Caco-2 (cell line): ENCODE data around the gene ST6GALNAC5. TPM values are rescaled to one million over a fixed set of nuclear protein-coding genes. Genes with fewer than 3 reads are reported as not detected.

Source experiments
- BruUV-seq: library from RNA; stranded (reverse); fragments of 400-500 nt; replicated peaks from 2 replicates; lab custom pipeline; 2021; lab: Mats Ljungman, UMichigan
- CTCF ChIA-PET: fragments of 300-600 bp; sonication (Branson Sonifier 250); formaldehyde crosslinking; loops from one replicate; lab custom pipeline; 2022; ENCODE audit warnings: antibody characterized with exemption; lab: Charles Lee
- POLR2A ChIA-PET: fragments of 300-600 bp; sonication (Branson Sonifier 250); formaldehyde crosslinking; loops from one replicate; lab custom pipeline; 2022; ENCODE audit warnings: antibody characterized with exemption; lab: Charles Lee
- DNase-seq, 2 experiments: peaks; one replicate each; pipeline versions ENCODE4 v3.0.0 to v3.0.0-alpha.2; 2020 to 2022
- H3K27me3 ChIP-seq: replicated peaks from 2 replicates; pipeline ENCODE4 v1.6.0; 2011; ENCODE audit warnings: low read length; ENCODE audit not compliant: control insufficient read depth, insufficient read depth
- H3K36me3 ChIP-seq: 2 replicates; pipeline ENCODE4 v1.5.1; 2011; ENCODE audit warnings: low read length; ENCODE audit not compliant: control insufficient read depth, insufficient read depth
- H3K4me1 ChIP-seq: fragments of 250-450 bp; sonication (Bioruptor Pico); 2 replicates; pipeline ENCODE4 v1.5.1; 2020; ENCODE audit warnings: mild to moderate bottlenecking
- H3K4me3 ChIP-seq: 2 replicates; pipeline ENCODE4 v1.5.1; 2011; ENCODE audit warnings: low read depth, mild to moderate bottlenecking, control low read depth, low read length
- H3K9me3 ChIP-seq: fragments of 250-450 bp; sonication (Bioruptor Pico); 2 replicates; pipeline ENCODE4 v1.5.1; 2020; ENCODE audit warnings: mild to moderate bottlenecking, moderate library complexity
- H3K27ac Mint-ChIP-seq: one replicate; pipeline ENCODE4 v1.8.0; 2022; ENCODE audit warnings: mixed read lengths; ENCODE audit not compliant: unreplicated experiment
- H3K27me3 Mint-ChIP-seq: one replicate; pipeline ENCODE4 v1.8.0; 2022; ENCODE audit warnings: mixed read lengths; ENCODE audit not compliant: insufficient read depth, unreplicated experiment
- H3K36me3 Mint-ChIP-seq: one replicate; pipeline ENCODE4 v1.8.0; 2022; ENCODE audit warnings: mild to moderate bottlenecking, mixed read lengths; ENCODE audit not compliant: insufficient read depth, unreplicated experiment
- H3K4me1 Mint-ChIP-seq: one replicate; pipeline ENCODE4 v1.8.0; 2022; ENCODE audit warnings: low read depth, mixed read lengths; ENCODE audit not compliant: unreplicated experiment
- H3K4me3 Mint-ChIP-seq: one replicate; pipeline ENCODE4 v1.8.0; 2022; ENCODE audit warnings: mild to moderate bottlenecking, moderate library complexity, mixed read lengths; ENCODE audit not compliant: unreplicated experiment
- H3K9me3 Mint-ChIP-seq: one replicate; pipeline ENCODE4 v1.8.0; 2022; ENCODE audit warnings: mixed read lengths; ENCODE audit not compliant: unreplicated experiment
- intact Hi-C: fragments of 100-400 bp; cut with micrococcal nuclease; formaldehyde crosslinking; loops from one replicate; pipeline ENCODE4 v1.10.0; 2022; ENCODE audit not compliant: unreplicated experiment
- total RNA-seq: library from RNA; stranded (reverse); gene quantifications from 2 replicates; pipeline ENCODE4 v1.2.3, GENCODE V29; 2022
- TF ChIP-seq, protein P1 (sequence below), 2 experiments: fragments of 200-600 bp in 1 of 2; IDR thresholded peaks; 1 replicate in 1 of 2; 2 replicates in 1 of 2; pipeline versions ENCODE4 v1.5.1 to v1.8.0; 2011 to 2022; ENCODE audit warnings: antibody characterized with exemption in 1 of 2, control low read depth in 1 of 2, inconsistent platforms in 1 of 2, low read depth in 1 of 2, low read length in 1 of 2, mild to moderate bottlenecking in 1 of 2, moderate library complexity in 1 of 2; ENCODE audit not compliant: insufficient read depth in 1 of 2, severe bottlenecking in 1 of 2, unreplicated experiment in 1 of 2

The ST6GALNAC5 gene
- total RNA-seq, 1 experiment from 2014 or later: 0.09 TPM

DNA sequence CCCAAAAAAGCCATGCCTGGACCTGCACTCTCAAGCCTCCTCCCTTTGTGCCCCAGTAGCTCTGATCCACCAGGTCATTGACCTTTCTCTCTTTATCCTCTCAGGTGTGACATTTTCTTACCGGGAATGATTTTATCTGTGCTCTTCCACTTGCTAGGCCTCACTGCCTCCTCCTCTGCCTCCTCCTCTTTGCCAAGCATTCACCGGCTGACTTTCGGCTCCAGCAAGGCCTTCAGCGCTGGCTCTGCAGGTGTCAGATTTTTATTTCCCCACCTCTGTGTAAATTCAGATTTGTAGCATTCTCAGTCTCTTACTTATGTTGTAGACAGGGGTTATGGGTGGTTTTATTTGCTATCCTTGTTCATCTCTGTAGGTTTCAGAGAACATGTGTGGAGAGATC, 91.5 kb downstream of the ST6GALNAC5 start:
- H3K4me3 ChIP-seq: no peak overlapping the region
- Mint-ChIP-seq H3K27me3 (peaks cover 9% of the 10 kb centered on the region), H3K27ac (no peak overlapping the region), H3K4me1 (no peaks in the 10 kb centered on the region), H3K9me3 (no peaks in the 10 kb centered on the region), H3K4me3 (no peak overlapping the region), H3K36me3 (no peaks in the 10 kb centered on the region)
- TF ChIP-seq, protein P1, sequence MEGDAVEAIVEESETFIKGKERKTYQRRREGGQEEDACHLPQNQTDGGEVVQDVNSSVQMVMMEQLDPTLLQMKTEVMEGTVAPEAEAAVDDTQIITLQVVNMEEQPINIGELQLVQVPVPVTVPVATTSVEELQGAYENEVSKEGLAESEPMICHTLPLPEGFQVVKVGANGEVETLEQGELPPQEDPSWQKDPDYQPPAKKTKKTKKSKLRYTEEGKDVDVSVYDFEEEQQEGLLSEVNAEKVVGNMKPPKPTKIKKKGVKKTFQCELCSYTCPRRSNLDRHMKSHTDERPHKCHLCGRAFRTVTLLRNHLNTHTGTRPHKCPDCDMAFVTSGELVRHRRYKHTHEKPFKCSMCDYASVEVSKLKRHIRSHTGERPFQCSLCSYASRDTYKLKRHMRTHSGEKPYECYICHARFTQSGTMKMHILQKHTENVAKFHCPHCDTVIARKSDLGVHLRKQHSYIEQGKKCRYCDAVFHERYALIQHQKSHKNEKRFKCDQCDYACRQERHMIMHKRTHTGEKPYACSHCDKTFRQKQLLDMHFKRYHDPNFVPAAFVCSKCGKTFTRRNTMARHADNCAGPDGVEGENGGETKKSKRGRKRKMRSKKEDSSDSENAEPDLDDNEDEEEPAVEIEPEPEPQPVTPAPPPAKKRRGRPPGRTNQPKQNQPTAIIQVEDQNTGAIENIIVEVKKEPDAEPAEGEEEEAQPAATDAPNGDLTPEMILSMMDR (IDR thresholded peaks at IDR 0.05; ENCODE audit: insufficient read depth in 1 of 2, low read depth in 1 of 2, low read length in 1 of 2, severe bottlenecking in 1 of 2, unreplicated experiment in 1 of 2): no peak
- no peak for DNase-seq
- no peaks in the 10 kb centered on the region for H3K27me3 ChIP-seq
- intact Hi-C loops: no loop called here
- BruUV-seq: no TSS peak
- no peaks in the 10 kb centered on the region for H3K4me1 ChIP-seq
- POLR2A ChIA-PET: no interaction called here
- no peaks in the 10 kb centered on the region for H3K9me3 ChIP-seq
- CTCF ChIA-PET: no interaction called here
- H3K36me3 ChIP-seq: no peaks in the 10 kb centered on the region

DNA sequence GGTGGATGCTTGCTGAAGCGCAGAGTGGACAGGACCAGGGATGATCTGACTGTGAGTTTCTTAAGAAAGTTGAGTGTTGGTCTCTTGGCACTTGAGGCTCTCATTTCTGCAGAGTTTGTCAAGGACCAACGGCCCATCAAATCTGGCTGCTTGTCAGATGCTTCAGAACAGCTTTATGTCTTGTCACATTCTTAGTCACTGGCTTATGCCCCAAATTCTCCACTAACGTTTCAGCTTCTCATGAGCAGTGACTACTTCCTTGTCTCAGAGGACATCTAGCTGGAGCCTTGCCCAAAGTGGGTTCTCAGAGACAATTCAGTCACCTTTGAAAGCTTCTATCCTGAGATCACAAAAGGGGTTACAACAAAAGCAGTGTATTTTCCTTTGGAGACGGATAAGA, 92.3 kb downstream of the ST6GALNAC5 start:
- peaks cover 9% of the 10 kb centered on the region for H3K27me3 Mint-ChIP-seq
- H3K27ac Mint-ChIP-seq: no peak overlapping the region
- no peak overlapping the region for H3K4me3 ChIP-seq
- BruUV-seq: no TSS peak
- no peaks in the 10 kb centered on the region for H3K27me3 ChIP-seq
- H3K36me3 ChIP-seq: no peaks in the 10 kb centered on the region
- H3K9me3 ChIP-seq: no peaks in the 10 kb centered on the region
- no peak for DNase-seq
- no peak overlapping the region for H3K4me3 Mint-ChIP-seq
- H3K4me1 ChIP-seq: no peaks in the 10 kb centered on the region
- no peaks in the 10 kb centered on the region for H3K4me1 Mint-ChIP-seq
- ChIA-PET POLR2A (no interaction called here), CTCF (no interaction called here)
- TF ChIP-seq, protein P1 (IDR thresholded peaks at IDR 0.05; ENCODE audit: insufficient read depth in 1 of 2, low read depth in 1 of 2, low read length in 1 of 2, severe bottlenecking in 1 of 2, unreplicated experiment in 1 of 2): no peak
- no peaks in the 10 kb centered on the region for H3K9me3 Mint-ChIP-seq
- intact Hi-C loops: no loop called here
- H3K36me3 Mint-ChIP-seq: no peaks in the 10 kb centered on the region

DNA sequence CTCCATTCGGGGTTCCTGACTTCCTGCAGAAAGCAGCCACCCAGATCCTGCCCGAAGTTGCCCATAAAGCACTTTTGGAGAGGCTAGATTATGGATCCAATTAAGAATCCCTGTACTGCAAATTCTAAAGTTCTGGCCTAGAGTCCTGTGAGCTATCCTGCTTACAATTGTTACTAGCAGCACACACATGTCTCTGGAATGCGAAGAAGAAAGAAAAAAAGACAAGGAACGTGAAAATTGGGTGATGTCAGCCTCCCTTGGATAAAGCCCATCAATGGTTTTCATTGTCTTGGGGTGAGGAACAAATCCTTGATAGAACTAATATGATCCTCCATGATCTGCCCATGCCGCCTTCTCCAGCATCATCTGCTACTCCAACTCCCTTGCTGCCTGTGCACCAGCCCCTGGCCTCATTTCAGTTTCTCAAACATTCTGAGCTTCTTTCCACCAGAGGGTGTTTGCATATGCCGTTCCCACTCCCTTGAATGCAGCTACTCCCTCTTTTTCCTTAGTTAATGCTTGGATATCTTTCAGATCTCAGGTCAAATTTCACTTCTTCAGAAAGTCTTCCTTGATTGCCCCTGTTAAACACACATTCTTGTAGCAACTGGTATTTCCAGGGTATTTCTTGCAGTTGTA, 94.0 kb downstream of the ST6GALNAC5 start:
- Histone ChIP-seq H3K36me3 (no peaks in the 10 kb centered on the region), H3K9me3 (no peaks in the 10 kb centered on the region), H3K4me1 (no peaks in the 10 kb centered on the region), H3K27me3 (no peaks in the 10 kb centered on the region), H3K4me3 (no peak overlapping the region)
- no peak overlapping the region for H3K4me3 Mint-ChIP-seq
- H3K36me3 Mint-ChIP-seq: no peaks in the 10 kb centered on the region
- intact Hi-C loops: no loop called here
- no TSS peak for BruUV-seq
- H3K4me1 Mint-ChIP-seq: no peaks in the 10 kb centered on the region
- CTCF ChIA-PET: no interaction called here
- POLR2A ChIA-PET: no interaction called here
- TF ChIP-seq, protein P1 (IDR thresholded peaks at IDR 0.05; ENCODE audit: insufficient read depth in 1 of 2, low read depth in 1 of 2, low read length in 1 of 2, severe bottlenecking in 1 of 2, unreplicated experiment in 1 of 2): no peak
- H3K27ac Mint-ChIP-seq: no peak overlapping the region
- no peaks in the 10 kb centered on the region for H3K9me3 Mint-ChIP-seq
- H3K27me3 Mint-ChIP-seq: peaks cover 9% of the 10 kb centered on the region
- no peak for DNase-seq
